BJ (cell line): ENCODE measurements around the gene COL18A1. TPM values are rescaled to one million over a fixed set of nuclear protein-coding genes. Genes with fewer than 3 reads are reported as not detected.

Source experiments
- CTCF ChIA-PET: fragments of 350-600 bp; formaldehyde crosslinking; extraction: SDS; loops from one replicate; lab custom pipeline; 2021; ENCODE audit warnings: antibody characterized with exemption, inconsistent platforms; lab: Yijun Ruan, JAX
- POLR2A ChIA-PET: fragments of 300-600 bp; sonication (Branson Sonifier 250); formaldehyde crosslinking; extraction: SDS; loops from one replicate; lab custom pipeline; 2021; ENCODE audit warnings: antibody characterized with exemption; lab: Charles Lee
- DNase-seq: peaks from one replicate; pipeline ENCODE4 v3.0.0-alpha.2; 2011; ENCODE audit warnings: low read depth
- H3K27me3 ChIP-seq: 2 replicates; pipeline ENCODE4 v1.6.0; 2011; ENCODE audit warnings: low read length; ENCODE audit not compliant: control insufficient read depth, insufficient read depth
- H3K36me3 ChIP-seq: 2 replicates; pipeline ENCODE4 v1.5.1; 2011; ENCODE audit warnings: low read length; ENCODE audit not compliant: control insufficient read depth, insufficient read depth
- H3K4me3 ChIP-seq: 2 replicates; pipeline ENCODE4 v1.5.1; 2011; ENCODE audit warnings: low read depth, mild to moderate bottlenecking, control low read depth, low read length
- CTCF ChIP-seq: IDR thresholded peaks from 2 replicates; pipeline ENCODE4 v1.5.1; 2011; ENCODE audit warnings: low read depth, mild to moderate bottlenecking, control low read depth, inconsistent platforms, low read length, moderate library complexity; ENCODE audit not compliant: insufficient read depth
- polyA plus RNA-seq: library from polyadenylated mRNA; depleted of rRNA; stranded (reverse); fragments of >200 nt; gene quantifications from 2 replicates; pipeline ENCODE4 v1.2.3, GENCODE V29; 2011

Gene COL18A1
- polyA plus RNA-seq, 1 experiment, result 99.7 TPM

GRCh38 chr21:45457832-45458172 lies 52.8 kb downstream of the COL18A1 start:
- H3K27me3 ChIP-seq, result no peaks in the 10 kb centered on the region
- no peak overlapping the region for H3K4me3 ChIP-seq
- CTCF ChIA-PET, result interaction anchor here (0.9 to 1.3 kb wide), 2 partner anchors 12 to 165 kb away, joined by 3 to 4 read pairs; no protein-coding TSS in a partner anchor
- POLR2A ChIA-PET, result no interaction called here
- no peak for TF ChIP-seq CTCF
- no peak for DNase-seq
- H3K36me3 ChIP-seq, result no peaks in the 10 kb centered on the region; the same call in 1 of the 2 replicates

- no peak for TF ChIP-seq CTCF
- POLR2A ChIA-PET, result no interaction called here
- DNase-seq, result no peak
- CTCF ChIA-PET, result interaction anchor here (0.8 to 1.0 kb wide), 4 partner anchors 11 to 318 kb away, joined by 3 to 4 read pairs (median 3); no protein-coding TSS in a partner anchor
- Histone ChIP-seq H3K36me3 (no peaks in the 10 kb centered on the region; the same call in 1 of the 2 replicates), H3K27me3 (no peaks in the 10 kb centered on the region), H3K4me3 (no peak overlapping the region)
Observed at GRCh38 chr21:45458281-45459170, 53.6 kb downstream of the COL18A1 start.

GRCh38 chr21:45459171-45460010 lies 54.4 kb downstream of the COL18A1 start:
- Histone ChIP-seq H3K36me3 (no peaks in the 10 kb centered on the region; the same call in 1 of the 2 replicates), H3K4me3 (no peak overlapping the region), H3K27me3 (no peaks in the 10 kb centered on the region)
- TF ChIP-seq CTCF, result no peak
- DNase-seq, result no peak
- ChIA-PET POLR2A (no interaction called here), CTCF (interaction anchor here (0.8 to 1.0 kb wide), 3 partner anchors 20 to 318 kb away, joined by 3 read pairs; no protein-coding TSS in a partner anchor)

- TF ChIP-seq CTCF, result no peak
- Histone ChIP-seq H3K4me3 (no peak overlapping the region), H3K27me3 (no peaks in the 10 kb centered on the region), H3K36me3 (no peaks in the 10 kb centered on the region; the same call in 1 of the 2 replicates)
- CTCF ChIA-PET, result interaction anchor here (1.2 kb wide), 1 partner anchor 10 kb away, joined by 3 read pairs; no protein-coding TSS in a partner anchor
- no peak for DNase-seq
- POLR2A ChIA-PET, result no interaction called here
Observed at GRCh38 chr21:45460011-45460565, 55.1 kb downstream of the COL18A1 start.
